Right cardiac atrium (tissue), 5 donors: ENCODE results near the gene CCDC102A. TPM values are rescaled to one million over a fixed set of nuclear protein-coding genes. Genes with fewer than 3 reads are reported as not detected.
A peak's percentile ranks its signal among the peaks of the same experiment; 100 is the strongest.

Experiments
- ATAC-seq, 2 donors: fragments of 200-7000 bp; cut with Tn5 transposase; one replicate each; pipeline versions ENCODE4 v1.8.0 to v1.9.1; 2020; ENCODE audit warnings: moderate library complexity in 2 of 2, mild to moderate bottlenecking in 1 of 2
- DNase-seq, 3 donors: peaks; one replicate each; pipeline ENCODE4 v3.0.0-alpha.2; 2020
- H3K27ac ChIP-seq: one replicate; pipeline ENCODE4 v1.5.1; 2013; ENCODE audit warnings: mild to moderate bottlenecking, low read length, control low read depth, moderate library complexity
- H3K27me3 ChIP-seq: one replicate; pipeline ENCODE4 v1.6.1; 2013; ENCODE audit not compliant: control insufficient read depth, insufficient read depth
- H3K4me1 ChIP-seq: one replicate; pipeline ENCODE4 v1.6.1; 2013; ENCODE audit warnings: low read length; ENCODE audit not compliant: control insufficient read depth, insufficient read depth
- H3K4me3 ChIP-seq: one replicate; pipeline ENCODE4 v1.5.1; 2013; ENCODE audit warnings: low read length, control low read depth
- H3K9me3 ChIP-seq: one replicate; pipeline ENCODE4 v1.6.1; 2013; ENCODE audit warnings: low read length; ENCODE audit not compliant: control insufficient read depth
- WGBS: extraction: QIAGEN DNeasy Blood & Tissue Kit; methylation state at CpG from one replicate; pipeline ENCODE4 v1.1.7; 2013; 5-methylcytosine and 5-hydroxymethylcytosine counted together
- intact Hi-C, 4 donors: fragments of 100-400 bp; cut with DNase I; formaldehyde crosslinking; loops; one replicate each; pipeline versions ENCODE4 v1.11.0 to v1.14.0; 2022 to 2023
- polyA plus RNA-seq: library from polyadenylated mRNA; stranded (reverse); fragments of 200-250 nt; gene quantifications from one replicate; pipeline ENCODE4 v1.2.3, GENCODE V29; 2013
- total RNA-seq, 4 donors: library from RNA; stranded (reverse); fragmentation: NEBNext Ultra II Directional; extraction: Animal tissue kit (Norgen Biotek cat#: 25700); gene quantifications; one replicate each; pipeline ENCODE4 v1.2.1, GENCODE V29; 2021
- donor health status: healthy with polysubstance abuse.
- donor health status: DM: no; HTN: yes; CAD: no.
- donor health status: DM: no; HTN: no; CAD: no.
- donor health status: DM: no; HTN: yes; CAD: no; lungs with severe emphysema.
- donor health status: DM: yes; HTN: yes; CAD: no.

The CCDC102A gene
- total and polyA plus RNA-seq, 5 donors = 7.6 to 15.4 (median 10.4) TPM

DNA sequence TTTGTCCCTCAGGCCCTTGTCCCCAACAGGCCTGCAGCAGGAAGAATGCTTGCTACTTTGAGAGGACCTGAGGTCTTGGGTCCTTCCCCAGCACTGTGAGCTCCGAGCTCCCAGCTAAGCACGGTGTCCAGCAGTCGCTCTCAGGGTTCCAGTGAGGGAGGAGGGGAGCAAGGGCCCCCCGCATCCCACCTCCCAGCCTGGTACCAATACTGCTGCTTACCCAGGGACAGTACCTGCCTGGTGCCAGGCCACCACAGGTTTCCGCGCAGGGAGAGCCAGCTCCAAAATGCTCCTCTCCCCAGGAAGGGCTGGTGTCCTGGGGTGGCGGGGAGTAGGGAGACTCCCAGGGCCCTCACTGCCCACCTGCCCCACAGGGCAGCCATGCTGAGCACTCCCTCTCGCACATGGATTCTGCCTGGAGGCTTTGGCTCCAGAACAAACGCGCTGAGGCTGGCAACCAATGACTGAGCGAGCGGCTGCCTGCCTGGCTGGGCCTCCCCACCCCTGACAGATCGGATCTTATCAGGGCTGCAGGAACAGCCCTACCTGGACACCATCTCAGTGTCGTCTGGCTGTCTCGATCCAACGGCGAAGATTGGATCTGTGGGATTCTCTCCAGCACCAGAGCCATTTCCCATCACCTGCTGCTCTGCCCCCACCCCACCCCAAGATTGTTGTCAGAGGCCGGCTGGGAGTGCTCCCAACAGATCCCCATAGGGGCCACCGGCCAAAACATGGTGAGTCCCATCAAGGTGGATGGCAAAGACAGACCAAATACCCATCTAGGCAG lies 52.5 kb downstream of the CCDC102A start:
- 67% methylated on average over 19 of the region's 19 CpGs for WGBS
- Histone ChIP-seq H3K4me1 (peaks cover 7% of the 10 kb centered on the region), H3K27ac (no peak overlapping the region), H3K27me3 (no peaks in the 10 kb centered on the region), H3K4me3 (no peak overlapping the region), H3K9me3 (no peaks in the 10 kb centered on the region)
- intact Hi-C loops = loop anchor here in 1 of 4 donors (5.0 kb wide), 1 partner anchor 33 kb away; no protein-coding TSS in a partner anchor
- DNase-seq = peak in 1 of 3 donors; percentile 51
- no peak for ATAC-seq

GRCh38 chr16:57482845-57483545 lies 53.4 kb downstream of the CCDC102A start:
- Histone ChIP-seq H3K4me3 (no peak overlapping the region), H3K9me3 (no peaks in the 10 kb centered on the region), H3K4me1 (peaks cover 16% of the 10 kb centered on the region), H3K27ac (no peak overlapping the region), H3K27me3 (no peaks in the 10 kb centered on the region)
- DNase-seq = peak in 1 of 3 donors; percentile 60
- intact Hi-C loops = loop anchor here in 1 of 4 donors (5.0 kb wide), 1 partner anchor 34 kb away; no protein-coding TSS in a partner anchor
- no peak for ATAC-seq
- WGBS = 73% methylated on average over 14 of the region's 14 CpGs

DNA sequence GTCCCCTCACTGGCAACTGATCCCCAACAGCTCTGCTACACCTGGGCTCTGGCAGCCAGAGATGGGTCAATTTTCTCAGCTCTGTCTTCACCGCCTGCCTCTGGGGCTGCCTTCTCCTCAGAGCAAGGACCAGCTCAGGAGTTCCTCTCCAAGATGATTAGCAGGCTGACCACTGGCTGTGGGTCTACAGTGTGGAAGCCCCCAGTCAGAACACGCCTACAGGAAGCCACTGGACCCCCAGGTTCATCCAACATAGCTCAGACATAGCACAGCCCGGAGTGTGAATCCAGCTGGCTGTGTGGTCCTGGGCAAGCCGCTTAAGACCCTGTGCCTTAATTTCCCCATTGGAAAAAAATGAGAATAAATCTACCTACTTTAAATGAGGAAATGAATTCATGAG lies 55.0 kb downstream of the CCDC102A start:
- 92% methylated on average over 4 of the region's 4 CpGs for WGBS
- DNase-seq = peak in 1 of 3 donors; percentile 25
- intact Hi-C loops = loop anchor here in 1 of 4 donors (5.0 kb wide), 1 partner anchor 36 kb away; no protein-coding TSS in a partner anchor
- Histone ChIP-seq H3K27ac (no peak overlapping the region), H3K4me3 (no peak overlapping the region), H3K4me1 (peaks cover 17% of the 10 kb centered on the region), H3K27me3 (no peaks in the 10 kb centered on the region), H3K9me3 (no peaks in the 10 kb centered on the region)
- ATAC-seq = no peak

- Histone ChIP-seq H3K27me3 (no peaks in the 10 kb centered on the region), H3K4me1 (peaks cover 22% of the 10 kb centered on the region), H3K9me3 (no peaks in the 10 kb centered on the region), H3K4me3 (no peak overlapping the region), H3K27ac (no peak overlapping the region)
- 65% methylated on average over 6 of the region's 6 CpGs for WGBS
- ATAC-seq (no peak), DNase-seq (peak in 1 of 3 donors; percentile 59)
- intact Hi-C loops = loop anchor here in 1 of 4 donors (5.0 kb wide), 1 partner anchor 37 kb away; no protein-coding TSS in a partner anchor
Measured at GRCh38 chr16:57480754-57481230, 55.6 kb downstream of the CCDC102A start.

GRCh38 chr16:57479976-57480753 lies 56.2 kb downstream of the CCDC102A start:
- Histone ChIP-seq H3K27ac (no peak overlapping the region), H3K4me1 (peaks cover 22% of the 10 kb centered on the region), H3K9me3 (no peaks in the 10 kb centered on the region), H3K27me3 (no peaks in the 10 kb centered on the region), H3K4me3 (peak overlapping the region; percentile 36)
- ATAC-seq (peak; percentile 69 to 84), DNase-seq (peak; percentile 81 to 92 (median 91))
- intact Hi-C loops = loop anchor here in 1 of 4 donors (5.0 kb wide), 1 partner anchor 37 kb away; no protein-coding TSS in a partner anchor
- 26% methylated on average over 15 of the region's 15 CpGs for WGBS

GRCh38 chr16:57479205-57479975 lies 57.0 kb downstream of the CCDC102A start:
- Histone ChIP-seq H3K4me1 (peaks cover 22% of the 10 kb centered on the region), H3K27ac (no peak overlapping the region), H3K27me3 (no peaks in the 10 kb centered on the region), H3K9me3 (no peaks in the 10 kb centered on the region), H3K4me3 (peak overlapping the region; percentile 36)
- DNase-seq (peak; percentile 63 to 82 (median 81)), ATAC-seq (peak; percentile 76 to 78)
- intact Hi-C loops = no loop called here
- 10% methylated on average over 36 of the region's 36 CpGs for WGBS

- no peak for ATAC-seq
- H3K4me3 ChIP-seq = peak overlapping the region; percentile 36
- no peaks in the 10 kb centered on the region for H3K27me3 ChIP-seq
- 38% methylated on average over 15 of the region's 15 CpGs for WGBS
- peaks cover 22% of the 10 kb centered on the region for H3K4me1 ChIP-seq
- H3K9me3 ChIP-seq = no peaks in the 10 kb centered on the region
- intact Hi-C loops = no loop called here
- no peak overlapping the region for H3K27ac ChIP-seq
- peak in 2 of 3 donors; percentile 74 for DNase-seq
Measured at GRCh38 chr16:57478396-57479204, 57.8 kb downstream of the CCDC102A start.

DNA sequence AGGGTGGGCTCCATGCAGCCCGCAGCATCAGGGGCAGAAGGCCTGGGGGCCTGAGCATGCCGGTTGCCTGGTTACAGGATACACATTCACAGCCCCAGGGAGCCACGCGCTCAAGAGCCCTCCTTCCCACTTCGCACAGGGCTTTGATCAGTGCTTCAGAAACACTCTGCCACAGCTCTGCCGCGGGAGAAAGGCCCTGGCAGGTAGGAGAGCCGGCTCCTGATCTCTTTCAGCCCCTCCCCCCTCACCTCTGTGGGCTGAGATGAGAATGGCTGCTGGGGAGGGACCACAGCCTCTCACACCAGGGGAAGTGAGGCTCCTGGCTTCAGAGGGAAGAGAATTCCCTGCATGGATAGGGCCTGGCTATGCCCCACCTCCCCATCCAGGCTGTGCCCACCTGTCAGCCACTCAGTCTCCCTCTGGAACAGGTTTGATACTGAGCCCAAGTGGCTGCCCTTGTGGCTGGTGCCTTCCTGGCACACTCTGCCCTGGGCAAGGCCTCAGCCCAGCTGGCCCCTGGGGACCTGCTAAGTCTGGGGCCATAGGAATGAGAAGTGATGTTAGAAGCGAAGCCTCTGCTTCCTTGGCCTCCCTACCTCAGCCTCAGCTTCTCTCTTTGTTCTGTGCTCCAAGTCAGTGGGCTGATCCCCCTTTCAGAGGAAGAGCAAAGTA lies 58.7 kb downstream of the CCDC102A start:
- intact Hi-C loops = no loop called here
- Histone ChIP-seq H3K4me3 (no peak overlapping the region), H3K9me3 (no peaks in the 10 kb centered on the region), H3K4me1 (peaks cover 22% of the 10 kb centered on the region), H3K27ac (no peak overlapping the region), H3K27me3 (no peaks in the 10 kb centered on the region)
- ATAC-seq (no peak), DNase-seq (no peak)
- 67% methylated on average over 9 of the region's 9 CpGs for WGBS
